CD4-positive, alpha-beta T cell (primary cell): ENCODE data around the gene SLC7A4. TPM values are rescaled to one million over a fixed set of nuclear protein-coding genes. Genes with fewer than 3 reads are reported as not detected.
A peak's percentile ranks its signal among the peaks of the same experiment; 100 is the strongest.

Experiments used
- ATAC-seq: fragments of 200-7000 bp; cut with Tn5 transposase; one replicate; pipeline ENCODE4 v1.10.0; 2022; ENCODE audit warnings: mild to moderate bottlenecking; ENCODE audit not compliant: poor library complexity
- CTCF ChIA-PET: fragments of 350-600 bp; sonication (Branson Sonifier 250); formaldehyde crosslinking; loops from one replicate; lab custom pipeline; 2021; ENCODE audit warnings: antibody characterized with exemption, inconsistent platforms; lab: Charles Lee
- POLR2A ChIA-PET: fragments of 350-600 bp; sonication (Branson Sonifier 250); formaldehyde crosslinking; loops from one replicate; lab custom pipeline; 2021; ENCODE audit warnings: antibody characterized with exemption, inconsistent platforms; lab: Charles Lee
- DNase-seq, 14 experiments: peaks; one replicate each; pipeline ENCODE4 v3.0.0-alpha.2; 2013 to 2020; ENCODE audit warnings: mixed read lengths in 2 of 14
- H3K27ac ChIP-seq, 2 donors: one replicate each; pipeline versions ENCODE4 v1.5.1 to v1.7.0; 2013; ENCODE audit warnings: low read length in 2 of 2, low read depth in 1 of 2, mild to moderate bottlenecking in 1 of 2
- H3K27me3 ChIP-seq, 2 experiments: 1 replicate in 1 of 2; 2 replicates in 1 of 2; pipeline versions ENCODE4 v1.6.1 to v1.7.0; 2013; ENCODE audit warnings: low read length in 2 of 2, control low read depth in 1 of 2, mild to moderate bottlenecking in 1 of 2, moderate library complexity in 1 of 2; ENCODE audit not compliant: insufficient read depth in 2 of 2, control insufficient read depth in 1 of 2
- H3K36me3 ChIP-seq: one replicate; pipeline ENCODE4 v1.6.1; 2013; ENCODE audit warnings: low read length, control low read depth; ENCODE audit not compliant: insufficient read depth
- H3K4me1 ChIP-seq: one replicate; pipeline ENCODE4 v1.6.1; 2013; ENCODE audit warnings: low read length, control low read depth; ENCODE audit not compliant: insufficient read depth
- H3K4me3 ChIP-seq: one replicate; pipeline ENCODE4 v1.5.1; 2013; ENCODE audit warnings: mild to moderate bottlenecking, low read length, moderate library complexity
- H3K9me3 ChIP-seq, 2 experiments: 1 replicate in 1 of 2; 2 replicates in 1 of 2; pipeline versions ENCODE4 v1.6.1 to v1.7.0; 2013; ENCODE audit warnings: low read length in 2 of 2, mild to moderate bottlenecking in 2 of 2, control low read depth in 1 of 2, moderate library complexity in 1 of 2; ENCODE audit not compliant: control insufficient read depth in 1 of 2, insufficient read depth in 1 of 2
- H3K27ac Mint-ChIP-seq: one replicate; pipeline ENCODE4 v1.8.0; 2020; ENCODE audit warnings: mixed read lengths
- H3K27me3 Mint-ChIP-seq: one replicate; pipeline ENCODE4 v1.8.0; 2021; ENCODE audit warnings: mixed read lengths
- H3K36me3 Mint-ChIP-seq: one replicate; pipeline ENCODE4 v1.8.0; 2021; ENCODE audit warnings: low read depth, mixed read lengths
- H3K4me1 Mint-ChIP-seq: one replicate; pipeline ENCODE4 v1.8.0; 2021; ENCODE audit warnings: low read depth, mixed read lengths
- H3K4me3 Mint-ChIP-seq: one replicate; pipeline ENCODE4 v1.8.0; 2020; ENCODE audit warnings: mild to moderate bottlenecking, mixed read lengths
- H3K9me3 Mint-ChIP-seq: one replicate; pipeline ENCODE4 v1.8.0; 2020; ENCODE audit warnings: mixed read lengths
- intact Hi-C, 2 experiments: fragments of 100-400 bp; cut with DNase I in 1 of 2; cut with micrococcal nuclease in 1 of 2; formaldehyde crosslinking; loops; one replicate each; pipeline versions ENCODE4 v1.15.1 to v1.9.0; 2023 to 2025; cut with DNase I, micrococcal nuclease
- total RNA-seq, 174 experiments: library from RNA in 2 of 174; stranded (reverse) in 2 of 174; gene quantifications; one replicate each; pipeline ENCODE4 v1.2.3 and lab custom pipeline; 2021 to 2026
- TF ChIP-seq, protein P1 (sequence below): fragments of 200-600 bp; IDR thresholded peaks from one replicate; pipeline ENCODE4 v1.8.0; 2022; ENCODE audit warnings: antibody characterized with exemption, mild to moderate bottlenecking

SLC7A4 gene
- total RNA-seq, 2 experiments from 2014 or later, result not detected

- Histone ChIP-seq H3K9me3 (no peaks in the 10 kb centered on the region), H3K36me3 (no peaks in the 10 kb centered on the region), H3K27ac (no peak overlapping the region), H3K4me1 (peaks cover 13% of the 10 kb centered on the region), H3K4me3 (no peak overlapping the region), H3K27me3 (peaks cover 0 to 11% of the 10 kb centered on the region in 2 experiments)
- TF ChIP-seq, protein P1, sequence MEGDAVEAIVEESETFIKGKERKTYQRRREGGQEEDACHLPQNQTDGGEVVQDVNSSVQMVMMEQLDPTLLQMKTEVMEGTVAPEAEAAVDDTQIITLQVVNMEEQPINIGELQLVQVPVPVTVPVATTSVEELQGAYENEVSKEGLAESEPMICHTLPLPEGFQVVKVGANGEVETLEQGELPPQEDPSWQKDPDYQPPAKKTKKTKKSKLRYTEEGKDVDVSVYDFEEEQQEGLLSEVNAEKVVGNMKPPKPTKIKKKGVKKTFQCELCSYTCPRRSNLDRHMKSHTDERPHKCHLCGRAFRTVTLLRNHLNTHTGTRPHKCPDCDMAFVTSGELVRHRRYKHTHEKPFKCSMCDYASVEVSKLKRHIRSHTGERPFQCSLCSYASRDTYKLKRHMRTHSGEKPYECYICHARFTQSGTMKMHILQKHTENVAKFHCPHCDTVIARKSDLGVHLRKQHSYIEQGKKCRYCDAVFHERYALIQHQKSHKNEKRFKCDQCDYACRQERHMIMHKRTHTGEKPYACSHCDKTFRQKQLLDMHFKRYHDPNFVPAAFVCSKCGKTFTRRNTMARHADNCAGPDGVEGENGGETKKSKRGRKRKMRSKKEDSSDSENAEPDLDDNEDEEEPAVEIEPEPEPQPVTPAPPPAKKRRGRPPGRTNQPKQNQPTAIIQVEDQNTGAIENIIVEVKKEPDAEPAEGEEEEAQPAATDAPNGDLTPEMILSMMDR, result no peak
- Mint-ChIP-seq H3K36me3 (no peaks in the 10 kb centered on the region), H3K4me3 (no peak overlapping the region), H3K27ac (no peak overlapping the region), H3K9me3 (no peaks in the 10 kb centered on the region), H3K4me1 (peaks cover 10% of the 10 kb centered on the region), H3K27me3 (peaks cover 22% of the 10 kb centered on the region)
- ChIA-PET CTCF (no interaction called here), POLR2A (interaction anchor here (1.1 kb wide), 1 partner anchor 24 kb away, joined by 5 read pairs; the partner anchor contains the start of gene THAP7)
- DNase-seq, result no peak
- intact Hi-C loops, result no loop called here
- ATAC-seq, result no peak
Measured at GRCh38 chr22:21025763-21026755, 6.3 kb downstream of the SLC7A4 start.

DNA sequence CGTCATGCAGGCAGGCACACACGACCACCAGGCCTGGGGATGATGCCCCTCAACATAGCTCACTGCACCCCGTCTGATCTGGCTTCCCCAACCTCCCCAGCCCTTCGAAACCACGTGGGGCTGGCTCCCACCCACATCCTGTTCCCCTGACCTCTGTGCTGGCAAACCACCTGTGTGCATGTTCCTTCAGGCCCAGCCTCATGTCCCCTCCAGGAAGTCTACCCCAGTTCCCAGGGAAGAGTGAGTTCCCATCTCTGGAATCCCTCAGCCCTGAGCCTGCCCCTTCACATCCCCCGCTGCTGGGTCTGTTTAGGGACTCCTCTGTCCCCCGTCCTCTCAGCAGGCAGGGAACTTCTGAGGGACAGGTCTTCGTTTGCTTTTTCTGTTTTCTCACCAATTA, 7.1 kb downstream of the SLC7A4 start:
- CTCF ChIA-PET, result no interaction called here
- Mint-ChIP-seq H3K4me1 (peaks cover 10% of the 10 kb centered on the region), H3K27ac (peak overlapping the region; percentile 48), H3K4me3 (no peak overlapping the region), H3K27me3 (peaks cover 14% of the 10 kb centered on the region), H3K9me3 (no peaks in the 10 kb centered on the region), H3K36me3 (no peaks in the 10 kb centered on the region)
- H3K27ac ChIP-seq, result no peak overlapping the region
- H3K9me3 ChIP-seq, result no peaks in the 10 kb centered on the region
- H3K36me3 ChIP-seq, result no peaks in the 10 kb centered on the region
- no peak overlapping the region for H3K4me3 ChIP-seq
- TF ChIP-seq, protein P1, result no peak
- ATAC-seq (peak; percentile 41), DNase-seq (peak in 2 of 14 experiments; percentile 34 to 54)
- POLR2A ChIA-PET, result interaction anchor here (1.1 kb wide), 1 partner anchor 23 kb away, joined by 5 read pairs; the partner anchor contains the start of gene THAP7
- intact Hi-C loops, result no loop called here
- peaks cover 0 to 6% of the 10 kb centered on the region in 2 experiments for H3K27me3 ChIP-seq
- H3K4me1 ChIP-seq, result peaks cover 13% of the 10 kb centered on the region

- ChIA-PET CTCF (no interaction called here), POLR2A (no interaction called here)
- Mint-ChIP-seq H3K4me1 (peaks cover 10% of the 10 kb centered on the region), H3K27me3 (no peaks in the 10 kb centered on the region), H3K36me3 (no peaks in the 10 kb centered on the region), H3K9me3 (no peaks in the 10 kb centered on the region), H3K27ac (no peak overlapping the region), H3K4me3 (no peak overlapping the region)
- DNase-seq (no peak), ATAC-seq (no peak)
- no peak overlapping the region for H3K4me3 ChIP-seq
- no peaks in the 10 kb centered on the region for H3K27me3 ChIP-seq
- no peaks in the 10 kb centered on the region for H3K9me3 ChIP-seq
- no peak overlapping the region for H3K27ac ChIP-seq
- peaks cover 13% of the 10 kb centered on the region for H3K4me1 ChIP-seq
- no peaks in the 10 kb centered on the region for H3K36me3 ChIP-seq
- intact Hi-C loops, result no loop called here
- TF ChIP-seq, protein P1, result no peak
Measured at GRCh38 chr22:21022955-21023614, 9.3 kb downstream of the SLC7A4 start.
